Endodermal cell (in vitro differentiated cells): ENCODE results near the gene CRISPLD2. TPM values are rescaled to one million over a fixed set of nuclear protein-coding genes. Genes with fewer than 3 reads are reported as not detected.

Experiments used
- DNase-seq: peaks from one replicate; pipeline ENCODE4 v3.0.0-alpha.2; 2017
- H3K27ac ChIP-seq: 2 replicates; pipeline ENCODE4 v1.5.1; 2013; ENCODE audit warnings: mild to moderate bottlenecking, low read depth, low read length, moderate library complexity
- H3K27me3 ChIP-seq: 2 replicates; pipeline ENCODE4 v1.6.1; 2013; ENCODE audit warnings: mild to moderate bottlenecking, low read length, moderate library complexity; ENCODE audit not compliant: insufficient read depth, control insufficient read depth, poor library complexity, severe bottlenecking
- H3K36me3 ChIP-seq: 2 replicates; pipeline ENCODE4 v1.7.0; 2013; ENCODE audit warnings: mild to moderate bottlenecking, low read length, moderate library complexity; ENCODE audit not compliant: control insufficient read depth, insufficient read depth
- H3K4me1 ChIP-seq: one replicate; pipeline ENCODE4 v1.7.0; 2013; ENCODE audit warnings: low read length; ENCODE audit not compliant: control insufficient read depth, insufficient read depth
- H3K4me3 ChIP-seq: 2 replicates; pipeline ENCODE4 v1.5.1; 2013; ENCODE audit warnings: mild to moderate bottlenecking, low read length, moderate library complexity
- H3K9ac ChIP-seq: 2 replicates; pipeline ENCODE4 v1.6.1; 2013; ENCODE audit warnings: mild to moderate bottlenecking, low read length, moderate library complexity; ENCODE audit not compliant: poor library complexity, severe bottlenecking; ENCODE audit errors: extremely low read depth
- H3K9me3 ChIP-seq: 2 replicates; pipeline ENCODE4 v1.6.1; 2013; ENCODE audit warnings: mild to moderate bottlenecking, low read length, moderate library complexity; ENCODE audit not compliant: control insufficient read depth
- H3K27ac Mint-ChIP-seq: 2 replicates; pipeline ENCODE4 v1.8.0; 2020; ENCODE audit warnings: mixed read lengths
- H3K27me3 Mint-ChIP-seq: 2 replicates; pipeline ENCODE4 v1.8.0; 2021; ENCODE audit warnings: mild to moderate bottlenecking, mixed read lengths; ENCODE audit not compliant: insufficient read depth
- H3K36me3 Mint-ChIP-seq: 2 replicates; pipeline ENCODE4 v1.8.0; 2020; ENCODE audit warnings: low read depth, mixed read lengths
- H3K4me1 Mint-ChIP-seq: 2 replicates; pipeline ENCODE4 v1.8.0; 2020; ENCODE audit warnings: mixed read lengths
- H3K4me3 Mint-ChIP-seq: 2 replicates; pipeline ENCODE4 v1.8.0; 2020; ENCODE audit warnings: mild to moderate bottlenecking, moderate library complexity, mixed read lengths
- H3K9me3 Mint-ChIP-seq: 2 replicates; pipeline ENCODE4 v1.8.0; 2020; ENCODE audit warnings: mild to moderate bottlenecking, mixed read lengths
- CTCF ChIP-seq: fragments of 200-600 bp; sonication (generic); conservative IDR thresholded peaks from 2 replicates; pipeline ENCODE4 v1.5.0; 2021; ENCODE audit warnings: antibody characterized with exemption, mild to moderate bottlenecking
- WGBS, 2 experiments: methylation state at CpG; one replicate each; pipeline versions ENCODE4 v1.1.5 to v1.1.7; 2013; ENCODE audit warnings: missing lambda C conversion rate in 2 of 2, mixed read lengths in 1 of 2; ENCODE audit not compliant: insufficient coverage in 1 of 2, insufficient read length in 1 of 2; 5-methylcytosine and 5-hydroxymethylcytosine counted together
- total RNA-seq, 2 donors: library from RNA; stranded (reverse); fragmentation: NEBNext Ultra II Directional in 1 of 2; extraction: Animal tissue kit (Norgen Biotek cat#: 25700) in 1 of 2; gene quantifications; 2 replicates in 1 of 2; 3 replicates in 1 of 2; pipeline ENCODE4 v1.2.1, GENCODE V29; 2021

CRISPLD2 gene
- total RNA-seq, 2 donors from 2014 or later: 5.0 to 9.3 TPM

GRCh38 chr16:84909476-84910085 is 89.8 kb downstream of the CRISPLD2 start:
- Histone ChIP-seq H3K36me3 (no peaks in the 10 kb centered on the region), H3K4me3 (no peak overlapping the region), H3K9ac (no peak overlapping the region), H3K27ac (no peak overlapping the region), H3K4me1 (no peaks in the 10 kb centered on the region), H3K27me3 (no peaks in the 10 kb centered on the region), H3K9me3 (no peaks in the 10 kb centered on the region)
- WGBS, 2 experiments: 85 to 92% methylated on average over 8 to 9 of the region's 9 CpGs
- DNase-seq: no peak
- no peaks in the 10 kb centered on the region for H3K9me3 Mint-ChIP-seq
- TF ChIP-seq CTCF: no peak
- no peak overlapping the region for H3K4me3 Mint-ChIP-seq
- no peaks in the 10 kb centered on the region for H3K4me1 Mint-ChIP-seq
- H3K27me3 Mint-ChIP-seq: no peaks in the 10 kb centered on the region
- H3K27ac Mint-ChIP-seq: no peak overlapping the region
- no peaks in the 10 kb centered on the region for H3K36me3 Mint-ChIP-seq

GRCh38 chr16:84911486-84912216 is 91.9 kb downstream of the CRISPLD2 start:
- Mint-ChIP-seq H3K4me3 (no peak overlapping the region), H3K27me3 (no peaks in the 10 kb centered on the region), H3K4me1 (no peaks in the 10 kb centered on the region), H3K27ac (no peak overlapping the region), H3K9me3 (no peaks in the 10 kb centered on the region), H3K36me3 (no peaks in the 10 kb centered on the region)
- Histone ChIP-seq H3K4me3 (no peak overlapping the region), H3K9ac (no peak overlapping the region), H3K9me3 (no peaks in the 10 kb centered on the region), H3K4me1 (no peaks in the 10 kb centered on the region), H3K27me3 (no peaks in the 10 kb centered on the region), H3K36me3 (no peaks in the 10 kb centered on the region), H3K27ac (no peak overlapping the region)
- DNase-seq: no peak
- WGBS, 2 experiments: 90 to 95% methylated on average over 14 to 16 of the region's 16 CpGs
- no peak for TF ChIP-seq CTCF

GRCh38 chr16:84913315-84913714 is 93.5 kb downstream of the CRISPLD2 start:
- Histone ChIP-seq H3K9ac (no peak overlapping the region), H3K9me3 (no peaks in the 10 kb centered on the region), H3K27ac (no peak overlapping the region), H3K4me3 (no peak overlapping the region), H3K27me3 (no peaks in the 10 kb centered on the region), H3K36me3 (no peaks in the 10 kb centered on the region), H3K4me1 (no peaks in the 10 kb centered on the region)
- Mint-ChIP-seq H3K27ac (no peak overlapping the region), H3K27me3 (no peaks in the 10 kb centered on the region), H3K4me3 (no peak overlapping the region), H3K36me3 (no peaks in the 10 kb centered on the region), H3K9me3 (no peaks in the 10 kb centered on the region), H3K4me1 (no peaks in the 10 kb centered on the region)
- WGBS, 2 experiments: 78 to 79% methylated on average over 6 of the region's 6 CpGs
- DNase-seq: no peak
- TF ChIP-seq CTCF: no peak
